Thoracic aorta (tissue), 2 donors: ENCODE results near the gene MCF2L. TPM values are rescaled to one million over a fixed set of nuclear protein-coding genes. Genes with fewer than 3 reads are reported as not detected.

Experiments used
- ATAC-seq: fragments of 150-250 bp; one replicate; pipeline ENCODE4 v1.8.0; 2017; ENCODE audit warnings: low read depth; ENCODE audit not compliant: insufficient number of reproducible peaks, low FRiP score
- DNase-seq: peaks from one replicate; pipeline ENCODE4 v3.0.0-alpha.2; 2020; ENCODE audit warnings: low spot score
- H3K27ac ChIP-seq, 2 donors: fragments of 200-600 bp; sonication (generic); 1 replicate in 1 of 2; 2 replicates in 1 of 2; pipeline ENCODE4 v1.5.1; 2016; ENCODE audit warnings: mild to moderate bottlenecking in 2 of 2, moderate library complexity in 2 of 2
- H3K27me3 ChIP-seq: fragments of 200-600 bp; sonication (generic); replicated peaks from 2 replicates; pipeline ENCODE4 v1.6.0; 2016; ENCODE audit warnings: mild to moderate bottlenecking; ENCODE audit not compliant: insufficient read depth
- H3K36me3 ChIP-seq: fragments of 200-600 bp; sonication (generic); one replicate; pipeline ENCODE4 v1.5.1; 2016
- H3K4me1 ChIP-seq, 2 donors: fragments of 200-600 bp; sonication (generic); 1 replicate in 1 of 2; 2 replicates in 1 of 2; pipeline versions ENCODE4 v1.5.1 to v1.6.0; 2016; ENCODE audit warnings: low read depth in 2 of 2, mild to moderate bottlenecking in 1 of 2; ENCODE audit not compliant: control insufficient read depth in 1 of 2
- H3K4me3 ChIP-seq: fragments of 200-600 bp; sonication (generic); 2 replicates; pipeline ENCODE4 v1.5.1; 2016; ENCODE audit warnings: mild to moderate bottlenecking
- H3K9me3 ChIP-seq: fragments of 200-600 bp; sonication (generic); 2 replicates; pipeline ENCODE4 v1.5.1; 2016
- total RNA-seq, 2 donors: library from RNA; depleted of rRNA; stranded (reverse); fragments of >200 nt; gene quantifications; one replicate each; pipeline versions ENCODE4 v1.1.0 to v1.2.3, GENCODE V29; 2016
- TF ChIP-seq, protein P1 (sequence below): fragments of 200-600 bp; sonication (generic); IDR thresholded peaks from one replicate; pipeline ENCODE4 v1.5.1; 2019; ENCODE audit warnings: antibody characterized with exemption

Gene MCF2L
- total RNA-seq, 2 donors from 2014 or later, result 34.9 to 49.2 TPM

DNA sequence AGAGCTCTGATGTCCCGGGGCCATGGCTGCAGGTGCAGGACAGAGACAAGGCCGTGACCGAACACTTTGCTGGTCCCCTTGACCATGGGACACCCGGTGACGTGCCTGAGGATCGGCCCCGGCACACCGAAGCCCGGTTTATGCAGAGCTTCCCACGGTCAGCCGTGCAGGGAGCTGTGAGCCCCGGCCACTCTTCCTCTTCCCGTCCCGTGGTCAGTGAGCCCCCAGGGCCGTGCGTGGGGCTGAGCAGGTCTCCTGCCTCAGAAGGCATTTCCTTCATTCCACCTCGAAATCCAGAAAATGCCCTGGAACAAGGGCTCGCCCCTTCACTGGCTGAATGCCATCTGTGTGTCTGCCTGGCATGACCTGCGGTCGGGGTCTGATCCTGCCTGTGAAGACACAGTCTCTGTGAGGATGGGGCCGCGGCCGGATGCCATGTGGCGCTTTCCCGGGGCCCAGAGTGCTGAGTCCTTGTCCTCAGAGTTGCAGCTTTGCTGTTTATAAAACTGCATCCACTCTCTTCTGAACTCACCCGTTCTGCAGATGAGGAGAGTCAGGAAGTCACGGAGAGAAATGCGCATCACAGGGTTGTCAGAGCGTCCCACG, 16.9 kb downstream of the MCF2L start:
- TF ChIP-seq, protein P1, sequence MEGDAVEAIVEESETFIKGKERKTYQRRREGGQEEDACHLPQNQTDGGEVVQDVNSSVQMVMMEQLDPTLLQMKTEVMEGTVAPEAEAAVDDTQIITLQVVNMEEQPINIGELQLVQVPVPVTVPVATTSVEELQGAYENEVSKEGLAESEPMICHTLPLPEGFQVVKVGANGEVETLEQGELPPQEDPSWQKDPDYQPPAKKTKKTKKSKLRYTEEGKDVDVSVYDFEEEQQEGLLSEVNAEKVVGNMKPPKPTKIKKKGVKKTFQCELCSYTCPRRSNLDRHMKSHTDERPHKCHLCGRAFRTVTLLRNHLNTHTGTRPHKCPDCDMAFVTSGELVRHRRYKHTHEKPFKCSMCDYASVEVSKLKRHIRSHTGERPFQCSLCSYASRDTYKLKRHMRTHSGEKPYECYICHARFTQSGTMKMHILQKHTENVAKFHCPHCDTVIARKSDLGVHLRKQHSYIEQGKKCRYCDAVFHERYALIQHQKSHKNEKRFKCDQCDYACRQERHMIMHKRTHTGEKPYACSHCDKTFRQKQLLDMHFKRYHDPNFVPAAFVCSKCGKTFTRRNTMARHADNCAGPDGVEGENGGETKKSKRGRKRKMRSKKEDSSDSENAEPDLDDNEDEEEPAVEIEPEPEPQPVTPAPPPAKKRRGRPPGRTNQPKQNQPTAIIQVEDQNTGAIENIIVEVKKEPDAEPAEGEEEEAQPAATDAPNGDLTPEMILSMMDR, result no peak
- DNase-seq (no peak), ATAC-seq (no peak)
- Histone ChIP-seq H3K27me3 (no peaks in the 10 kb centered on the region), H3K4me1 (no peaks in the 10 kb centered on the region), H3K27ac (no peak overlapping the region), H3K9me3 (no peaks in the 10 kb centered on the region), H3K4me3 (no peak overlapping the region), H3K36me3 (no peaks in the 10 kb centered on the region)

DNA sequence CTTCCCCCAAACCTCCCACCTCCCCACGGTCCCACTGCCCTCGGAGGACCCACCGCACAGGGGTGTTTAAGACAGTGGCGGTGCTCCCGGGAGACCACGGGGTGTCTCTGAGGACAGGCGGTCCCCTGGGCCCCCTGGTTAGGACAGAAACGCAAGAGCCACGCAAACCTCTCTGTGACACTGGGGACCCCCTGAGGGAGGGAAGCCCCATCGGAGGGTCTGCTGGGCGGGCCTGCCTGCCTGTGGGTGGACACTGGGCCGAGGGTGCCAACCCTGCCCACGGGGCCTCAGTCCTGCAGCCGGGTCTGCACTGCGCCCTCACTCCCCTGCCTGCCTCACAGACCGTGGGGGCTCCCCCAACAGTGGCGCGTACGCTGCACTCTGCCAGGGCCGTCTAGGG, 17.5 kb downstream of the MCF2L start:
- Histone ChIP-seq H3K4me1 (no peaks in the 10 kb centered on the region), H3K27ac (no peak overlapping the region), H3K27me3 (no peaks in the 10 kb centered on the region), H3K4me3 (no peak overlapping the region), H3K9me3 (no peaks in the 10 kb centered on the region), H3K36me3 (no peaks in the 10 kb centered on the region)
- ATAC-seq (no peak), DNase-seq (no peak)
- TF ChIP-seq, protein P1, result no peak

DNA sequence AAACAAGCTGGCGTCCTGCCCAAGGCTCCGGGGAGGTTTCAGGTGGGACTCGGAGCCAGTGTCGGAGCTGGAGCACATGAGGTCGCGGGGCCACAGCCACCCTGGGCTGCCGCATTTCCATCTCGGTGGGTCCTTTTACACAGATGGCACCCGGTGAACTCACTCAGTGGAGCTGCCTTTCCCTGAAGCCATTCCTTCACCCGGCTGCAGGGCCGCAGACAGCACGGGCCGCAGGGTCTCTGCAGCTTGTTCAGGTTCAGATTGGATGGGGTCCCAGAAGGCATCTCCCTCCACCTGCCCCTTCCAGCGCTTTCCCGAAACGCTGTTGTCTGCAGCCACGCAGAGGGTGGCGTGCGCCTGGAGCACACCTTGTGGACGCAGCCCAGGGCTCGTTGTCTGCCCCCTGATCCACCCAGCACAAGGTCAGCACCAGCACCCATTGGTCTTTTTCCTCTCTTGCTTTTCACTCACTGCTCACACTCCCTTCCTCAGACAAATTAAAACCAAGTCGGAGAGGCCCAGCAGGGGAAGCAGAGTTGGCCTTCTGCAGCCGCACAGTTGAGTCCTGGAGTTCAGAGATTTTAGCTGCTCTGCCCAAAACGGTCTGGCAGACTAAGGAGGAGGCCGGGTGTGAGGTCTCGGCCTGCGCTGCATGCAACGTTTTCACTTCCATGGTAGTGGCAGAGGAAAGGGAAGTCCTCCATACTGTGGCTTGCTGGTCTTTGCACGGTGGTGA, 18.1 kb downstream of the MCF2L start:
- Histone ChIP-seq H3K4me3 (no peak overlapping the region), H3K36me3 (no peaks in the 10 kb centered on the region), H3K27me3 (no peaks in the 10 kb centered on the region), H3K4me1 (no peaks in the 10 kb centered on the region), H3K9me3 (no peaks in the 10 kb centered on the region), H3K27ac (no peak overlapping the region)
- TF ChIP-seq, protein P1, result no peak
- DNase-seq (no peak), ATAC-seq (no peak)

DNA sequence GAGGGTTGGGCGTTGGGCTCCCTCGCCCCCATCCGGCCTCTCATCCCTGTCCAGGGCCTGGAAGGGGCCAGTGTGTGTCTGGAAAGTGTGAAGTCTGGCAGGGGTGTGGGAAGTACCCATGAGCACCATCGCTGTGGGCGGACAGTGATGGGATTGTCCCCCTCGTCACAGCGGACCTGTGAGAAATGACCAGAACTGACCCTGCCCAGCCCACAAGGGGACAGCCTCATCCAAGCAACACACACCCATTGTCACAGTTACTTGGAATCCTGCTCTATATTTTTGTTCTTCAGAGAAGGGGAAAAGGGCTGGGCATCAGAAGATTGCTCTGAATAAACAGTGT, 18.6 kb downstream of the MCF2L start:
- Histone ChIP-seq H3K9me3 (no peaks in the 10 kb centered on the region), H3K4me1 (no peaks in the 10 kb centered on the region), H3K27ac (no peak overlapping the region), H3K4me3 (no peak overlapping the region), H3K27me3 (no peaks in the 10 kb centered on the region), H3K36me3 (no peaks in the 10 kb centered on the region)
- ATAC-seq (no peak), DNase-seq (no peak)
- TF ChIP-seq, protein P1, result no peak

DNA sequence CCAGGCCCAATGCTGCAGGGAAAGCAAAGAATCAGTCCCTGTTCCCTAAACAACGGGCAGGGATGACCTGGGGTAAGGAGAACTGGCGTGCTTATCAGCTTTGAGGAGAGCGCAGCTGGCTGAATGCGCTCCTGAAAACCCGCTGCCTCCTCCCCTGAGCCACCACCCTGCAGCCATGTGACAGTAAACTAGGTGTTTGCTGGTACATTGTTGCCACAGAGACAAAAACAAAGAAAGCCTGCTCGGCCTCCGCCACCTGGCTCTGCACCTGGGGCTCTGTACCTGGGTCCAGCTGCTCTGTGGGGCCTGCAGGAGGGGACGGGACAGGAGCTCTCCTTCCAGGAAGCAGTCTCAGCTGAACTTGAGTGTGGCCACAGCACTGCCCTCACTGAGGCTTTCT, 21.8 kb downstream of the MCF2L start:
- Histone ChIP-seq H3K9me3 (no peaks in the 10 kb centered on the region), H3K4me1 (no peaks in the 10 kb centered on the region), H3K27me3 (no peaks in the 10 kb centered on the region), H3K27ac (no peak overlapping the region), H3K36me3 (no peaks in the 10 kb centered on the region), H3K4me3 (no peak overlapping the region)
- DNase-seq (no peak), ATAC-seq (no peak)
- TF ChIP-seq, protein P1, result no peak
